Transverse colon (tissue), 3 donors: ENCODE data around the gene KCNK10.

Experiments
- CTCF ChIP-seq, 5 experiments: fragments of 200-600 bp in 3 of 5; fragments of 450-650 bp in 2 of 5; sonication (generic) in 3 of 5; IDR thresholded peaks; 1 replicate in 2 of 5; 2 replicates in 3 of 5; pipeline ENCODE4 v1.5.1; 2016 to 2017; ENCODE audit warnings: antibody characterized with exemption in 5 of 5, inconsistent platforms in 3 of 5, mild to moderate bottlenecking in 2 of 5, moderate library complexity in 1 of 5
- POLR2A ChIP-seq: fragments of 450-650 bp; IDR thresholded peaks from one replicate; pipeline ENCODE4 v1.6.1; 2016; ENCODE audit warnings: antibody characterized with exemption, mild to moderate bottlenecking, moderate library complexity

DNA sequence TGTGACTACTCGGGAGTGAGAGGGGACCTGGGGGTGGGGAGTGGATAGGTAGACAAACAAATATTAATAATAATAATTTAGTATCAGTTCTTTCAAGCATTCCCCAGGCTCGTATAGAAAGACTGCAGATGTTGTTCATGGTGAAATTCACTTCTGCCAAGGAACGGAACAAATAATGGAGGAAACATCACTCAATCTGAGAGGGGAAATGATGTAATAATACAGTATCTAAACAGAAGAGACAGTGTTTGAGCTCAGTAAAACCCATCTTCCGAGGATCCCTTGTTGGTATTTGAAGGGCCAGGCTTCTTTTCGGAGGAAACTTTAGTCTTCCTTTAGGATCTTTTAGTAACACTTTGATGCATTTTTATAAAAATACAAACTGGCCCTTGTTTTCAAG, 114.2 kb downstream of the KCNK10 start:
- TF ChIP-seq CTCF (IDR thresholded peaks at IDR 0.05) (no peak), POLR2A (no peak)
